H1 (cell line): ENCODE data around the gene FAS. TPM values are rescaled to one million over a fixed set of nuclear protein-coding genes. Genes with fewer than 3 reads are reported as not detected.

Experiments used
- CTCF ChIA-PET: fragments of 300-600 bp; sonication (Branson Sonifier 250); formaldehyde crosslinking; loops from one replicate; lab custom pipeline; 2021; ENCODE audit not compliant: partially characterized antibody; lab: Charles Lee
- POLR2A ChIA-PET: fragments of 300-600 bp; sonication (Branson Sonifier 250); formaldehyde crosslinking; loops from one replicate; lab custom pipeline; 2021; ENCODE audit warnings: inconsistent platforms; ENCODE audit not compliant: partially characterized antibody; lab: Charles Lee
- DNase-seq, 2 experiments: peaks; one replicate each; pipeline versions ENCODE4 v3.0.0 to v3.0.0-alpha.2; 2010 to 2022; ENCODE audit warnings: low spot score in 2 of 2, low read depth in 1 of 2, mixed read lengths in 1 of 2
- FAIRE-seq: peaks from 2 replicates; lab custom pipeline; 2011; peaks lifted over from hg19 to GRCh38; lab: Jason Lieb, UNC
- H2AFZ ChIP-seq: 2 replicates; pipeline ENCODE4 v1.8.1; 2012; ENCODE audit warnings: low read length, inconsistent platforms
- H2AK5ac ChIP-seq: 2 replicates; pipeline ENCODE4 v1.6.1; 2013; ENCODE audit warnings: low read depth, low read length
- H2BK120ac ChIP-seq: replicated peaks from 2 replicates; pipeline ENCODE3; 2013; ENCODE audit warnings: low read depth, low read length, inconsistent platforms
- H2BK12ac ChIP-seq: 2 replicates; pipeline ENCODE4 v1.6.1; 2013; ENCODE audit warnings: low read depth, low read length
- H2BK15ac ChIP-seq: 2 replicates; pipeline ENCODE4 v1.6.1; 2013; ENCODE audit warnings: low read length
- H2BK20ac ChIP-seq: 2 replicates; pipeline ENCODE4 v1.6.1; 2013; ENCODE audit warnings: low read length
- H2BK5ac ChIP-seq: 2 replicates; pipeline ENCODE4 v1.6.1; 2013; ENCODE audit warnings: low read depth, low read length
- H3K14ac ChIP-seq: 2 replicates; pipeline ENCODE4 v1.6.1; 2013; ENCODE audit warnings: inconsistent platforms; ENCODE audit not compliant: insufficient read length
- H3K18ac ChIP-seq: 2 replicates; pipeline ENCODE4 v1.6.1; 2013; ENCODE audit warnings: low read length; ENCODE audit errors: extremely low read depth
- H3K23ac ChIP-seq: 2 replicates; pipeline ENCODE4 v1.6.1; 2013; ENCODE audit warnings: inconsistent platforms; ENCODE audit not compliant: insufficient read length
- H3K23me2 ChIP-seq: 2 replicates; pipeline ENCODE4 v1.6.1; 2013; ENCODE audit warnings: low read depth, low read length
- H3K27ac ChIP-seq: 2 replicates; pipeline ENCODE4 v1.6.1; 2011; ENCODE audit warnings: low read depth, low read length, inconsistent platforms
- H3K27me3 ChIP-seq, 4 experiments: replicated peaks in 1 of 4; 1 replicate in 1 of 4; 2 replicates in 3 of 4; pipeline versions ENCODE4 v1.6.1 to v1.8.1; 2011 to 2013; ENCODE audit warnings: low read length in 3 of 4, mild to moderate bottlenecking in 3 of 4, inconsistent platforms in 2 of 4, mixed read lengths in 2 of 4, moderate library complexity in 1 of 4; ENCODE audit not compliant: control insufficient read depth in 3 of 4, insufficient read depth in 3 of 4; ENCODE audit errors: extremely low read depth in 1 of 4
- H3K36me3 ChIP-seq, 4 experiments: 2 replicates each; pipeline versions ENCODE4 v1.6.1 to v1.8.1; 2011 to 2013; ENCODE audit warnings: mild to moderate bottlenecking in 4 of 4, low read length in 3 of 4, moderate library complexity in 2 of 4, control low read depth in 1 of 4, inconsistent platforms in 1 of 4; ENCODE audit not compliant: insufficient read depth in 4 of 4, control insufficient read depth in 2 of 4
- H3K4ac ChIP-seq: replicated peaks from 2 replicates; pipeline ENCODE3; 2013; ENCODE audit warnings: low read length, low read depth, mixed read lengths, inconsistent platforms; ENCODE audit not compliant: insufficient read length
- H3K4me1 ChIP-seq, 4 experiments: replicated peaks in 1 of 4; 1 replicate in 1 of 4; 2 replicates in 3 of 4; pipeline versions ENCODE4 v1.6.1 to v1.8.1; 2011 to 2013; ENCODE audit warnings: low read length in 3 of 4, inconsistent platforms in 2 of 4, mixed read lengths in 1 of 4; ENCODE audit not compliant: insufficient read depth in 4 of 4, control insufficient read depth in 3 of 4
- H3K4me2 ChIP-seq, 2 experiments: 2 replicates each; pipeline versions ENCODE4 v1.6.1 to v1.8.1; 2011 to 2013; ENCODE audit warnings: low read depth in 2 of 2, low read length in 2 of 2, control low read depth in 1 of 2, inconsistent platforms in 1 of 2, mild to moderate bottlenecking in 1 of 2; ENCODE audit not compliant: insufficient read depth in 1 of 2
- H3K4me3 ChIP-seq, 4 experiments: fragments of 200-600, 300-600 bp in 1 of 4; sonication (generic), shearing (Covaris generic), sonication (Bioruptor Twin) in 1 of 4; 2 replicates each; pipeline versions ENCODE4 v1.5.1 to v1.8.1; 2011 to 2016; ENCODE audit warnings: low read length in 4 of 4, low read depth in 3 of 4, control low read depth in 2 of 4, inconsistent platforms in 2 of 4, mild to moderate bottlenecking in 2 of 4, mixed read lengths in 1 of 4, moderate library complexity in 1 of 4; ENCODE audit not compliant: insufficient read depth in 2 of 4; ENCODE audit errors: extremely low read depth in 1 of 4
- H3K56ac ChIP-seq: replicated peaks from 2 replicates; pipeline ENCODE3; 2013; ENCODE audit warnings: low read depth, mild to moderate bottlenecking, mixed read lengths, low read length, inconsistent platforms; ENCODE audit not compliant: insufficient read length
- H3K79me1 ChIP-seq: 2 replicates; pipeline ENCODE4 v1.6.1; 2013; ENCODE audit warnings: low read depth, low read length, control low read depth
- H3K79me2 ChIP-seq, 2 experiments: 2 replicates each; pipeline versions ENCODE4 v1.6.1 to v1.8.1; 2012 to 2013; ENCODE audit warnings: low read length in 2 of 2, mild to moderate bottlenecking in 2 of 2, inconsistent platforms in 1 of 2; ENCODE audit not compliant: insufficient read depth in 2 of 2, control insufficient read depth in 1 of 2
- H3K9ac ChIP-seq, 4 experiments: replicated peaks in 1 of 4; 1 replicate in 1 of 4; 2 replicates in 3 of 4; pipeline versions ENCODE4 v1.6.1 to v1.8.1; 2011 to 2013; ENCODE audit warnings: low read depth in 3 of 4, low read length in 3 of 4, control low read depth in 2 of 4, mild to moderate bottlenecking in 2 of 4, moderate library complexity in 2 of 4, inconsistent platforms in 1 of 4; ENCODE audit errors: extremely low read depth in 1 of 4
- H3K9me3 ChIP-seq, 2 experiments: 2 replicates each; pipeline versions ENCODE4 v1.6.1 to v1.8.1; 2012 to 2013; ENCODE audit warnings: mild to moderate bottlenecking in 2 of 2, moderate library complexity in 2 of 2, control low read depth in 1 of 2, inconsistent platforms in 1 of 2, low read depth in 1 of 2, low read length in 1 of 2, mixed read lengths in 1 of 2; ENCODE audit not compliant: insufficient read depth in 2 of 2
- H4K20me1 ChIP-seq, 2 experiments: replicated peaks in 1 of 2; 2 replicates each; pipeline versions ENCODE3 to v1.8.1; 2011 to 2013; ENCODE audit warnings: inconsistent platforms in 2 of 2, low read length in 2 of 2, mild to moderate bottlenecking in 1 of 2; ENCODE audit not compliant: insufficient read depth in 2 of 2, control insufficient read depth in 1 of 2
- H4K5ac ChIP-seq: 2 replicates; pipeline ENCODE4 v1.6.1; 2013; ENCODE audit warnings: low read length, low read depth, mixed read lengths, inconsistent platforms; ENCODE audit not compliant: insufficient read length
- H4K8ac ChIP-seq: 2 replicates; pipeline ENCODE4 v1.8.0; 2013; ENCODE audit warnings: mild to moderate bottlenecking, moderate library complexity, low read length, inconsistent platforms; ENCODE audit not compliant: insufficient read depth; ENCODE audit errors: extremely low read depth
- H4K91ac ChIP-seq: replicated peaks from 2 replicates; pipeline ENCODE3; 2013; ENCODE audit warnings: low read length, mixed read lengths, inconsistent platforms; ENCODE audit not compliant: insufficient read length
- CTCF ChIP-seq, 3 experiments: IDR thresholded peaks; 1 replicate in 2 of 3; 2 replicates in 1 of 3; pipeline versions ENCODE4 v1.5.1 to v1.6.1; 2011; ENCODE audit warnings: low read length in 3 of 3, mild to moderate bottlenecking in 3 of 3, inconsistent platforms in 2 of 3, low read depth in 1 of 3, moderate library complexity in 1 of 3; ENCODE audit not compliant: insufficient read depth in 1 of 3; ENCODE audit errors: control extremely low read depth in 1 of 3
- NRF1 ChIP-seq: IDR thresholded peaks from 2 replicates; pipeline ENCODE4 v1.6.1; 2011; ENCODE audit warnings: mild to moderate bottlenecking, low read depth, low read length, improper control_type of control experiment
- POLR2A ChIP-seq, 2 experiments: IDR thresholded peaks; 1 replicate in 1 of 2; 2 replicates in 1 of 2; pipeline ENCODE4 v1.6.1; 2011; ENCODE audit warnings: low read depth in 2 of 2, low read length in 2 of 2, mild to moderate bottlenecking in 2 of 2; ENCODE audit errors: control extremely low read depth in 1 of 2
- SP1 ChIP-seq: IDR thresholded peaks from 2 replicates; pipeline ENCODE4 v1.6.1; 2011; ENCODE audit warnings: low read depth, low read length
- WGBS, 2 experiments: shearing (Covaris generic) in 1 of 2; methylation state at CpG; one replicate each; pipeline versions ENCODE4 v1.1.6 to v1.1.7; 2013 to 2015; ENCODE audit warnings: low lambda C conversion rate in 2 of 2, mixed read lengths in 2 of 2, inconsistent platforms in 1 of 2, low coverage in 1 of 2, missing lambda C conversion rate in 1 of 2; ENCODE audit not compliant: insufficient replicate concordance in 2 of 2, insufficient coverage in 1 of 2, insufficient read length in 1 of 2; ENCODE audit errors: extremely low coverage in 1 of 2, missing lambda C conversion rate in 1 of 2; 5-methylcytosine and 5-hydroxymethylcytosine counted together
- polyA plus RNA-seq, 7 experiments: library from polyadenylated mRNA; depleted of rRNA in 3 of 7; stranded (reverse) in 5 of 7; unstranded in 2 of 7; fragments of >200 nt in 5 of 7; fragments of 200-250 nt in 2 of 7; gene quantifications; 1 replicate in 5 of 7; 2 replicates in 1 of 7; 4 replicates in 1 of 7; pipeline versions ENCODE4 v1.2.1 to v1.2.3, GENCODE V29; 2011 to 2013; ENCODE audit warnings: missing spikeins in 2 of 7, mixed read lengths in 2 of 7
- total RNA-seq: library from RNA; stranded (reverse); fragmentation: NEBNext Ultra II Directional; extraction: Animal tissue kit (Norgen Biotek cat#: 25700); gene quantifications from 2 replicates; pipeline ENCODE4 v1.2.1, GENCODE V29; 2021

Gene FAS
- total and polyA plus RNA-seq, 2 of the 8 experiments (the other 6 are each of a cell fraction or from before 2014, with no cell fraction given): 4.0 to 6.7 TPM

GRCh38 chr10:88978463-88978862 lies 12.1 kb upstream of the FAS start:
- H3K4me1 ChIP-seq: no peaks in the 10 kb centered on the region
- no peak overlapping the region for H4K8ac ChIP-seq
- H2BK120ac ChIP-seq: no peak overlapping the region
- no peak overlapping the region for H3K18ac ChIP-seq
- H2AK5ac ChIP-seq: no peak overlapping the region
- H3K9ac ChIP-seq: no peak overlapping the region
- 89% methylated on average over 2 of the region's 2 CpGs; no CpG with 5 or more reads in 1 of the 2 experiments for WGBS, 2 experiments
- TF ChIP-seq CTCF (IDR thresholded peaks at IDR 0.05; ENCODE audit: control extremely low read depth in 1 of 3, insufficient read depth in 1 of 3, low read depth in 1 of 3, low read length in 3 of 3): no peak
- no peak for TF ChIP-seq SP1
- no peak for TF ChIP-seq NRF1
- no peak for TF ChIP-seq POLR2A (IDR thresholded peaks at IDR 0.05; ENCODE audit: control extremely low read depth in 1 of 2, low read depth in 2 of 2, low read length in 2 of 2)
- no peak overlapping the region for H3K4me3 ChIP-seq
- H3K27ac ChIP-seq: no peak overlapping the region
- FAIRE-seq (no peak), DNase-seq (no peak)
- H3K23ac ChIP-seq: no peak overlapping the region
- H2BK5ac ChIP-seq: no peak overlapping the region
- H3K36me3 ChIP-seq: no peaks in the 10 kb centered on the region
- no peak overlapping the region for H3K56ac ChIP-seq
- H3K4me2 ChIP-seq: no peak overlapping the region
- H2BK12ac ChIP-seq: no peak overlapping the region
- ChIA-PET CTCF (interaction anchor here (1.0 to 3.3 kb wide), 4 partner anchors 9 to 45 kb away, joined by 3 to 14 read pairs (median 4); partner anchors contain the start of gene FAS), POLR2A (no interaction called here)
- H3K14ac ChIP-seq: no peak overlapping the region
- H3K9me3 ChIP-seq: no peaks in the 10 kb centered on the region
- no peak overlapping the region for H3K4ac ChIP-seq
- H3K23me2 ChIP-seq: no peaks in the 10 kb centered on the region
- no peaks in the 10 kb centered on the region for H3K27me3 ChIP-seq
- no peak overlapping the region for H2BK15ac ChIP-seq
- H2BK20ac ChIP-seq: no peak overlapping the region
- H3K79me2 ChIP-seq: no peaks in the 10 kb centered on the region
- no peak overlapping the region for H2AFZ ChIP-seq
- H4K5ac ChIP-seq: no peak overlapping the region
- H4K91ac ChIP-seq: no peak overlapping the region
- H3K79me1 ChIP-seq: no peaks in the 10 kb centered on the region
- no peaks in the 10 kb centered on the region for H4K20me1 ChIP-seq
